Measurements from ENCODE around the gene IL17RD. TPM values are rescaled to one million over a fixed set of nuclear protein-coding genes. Genes with fewer than 3 reads are reported as not detected.

IL17RD gene
- total RNA-seq, 2 experiments from 2014 or later: not detected

DNA sequence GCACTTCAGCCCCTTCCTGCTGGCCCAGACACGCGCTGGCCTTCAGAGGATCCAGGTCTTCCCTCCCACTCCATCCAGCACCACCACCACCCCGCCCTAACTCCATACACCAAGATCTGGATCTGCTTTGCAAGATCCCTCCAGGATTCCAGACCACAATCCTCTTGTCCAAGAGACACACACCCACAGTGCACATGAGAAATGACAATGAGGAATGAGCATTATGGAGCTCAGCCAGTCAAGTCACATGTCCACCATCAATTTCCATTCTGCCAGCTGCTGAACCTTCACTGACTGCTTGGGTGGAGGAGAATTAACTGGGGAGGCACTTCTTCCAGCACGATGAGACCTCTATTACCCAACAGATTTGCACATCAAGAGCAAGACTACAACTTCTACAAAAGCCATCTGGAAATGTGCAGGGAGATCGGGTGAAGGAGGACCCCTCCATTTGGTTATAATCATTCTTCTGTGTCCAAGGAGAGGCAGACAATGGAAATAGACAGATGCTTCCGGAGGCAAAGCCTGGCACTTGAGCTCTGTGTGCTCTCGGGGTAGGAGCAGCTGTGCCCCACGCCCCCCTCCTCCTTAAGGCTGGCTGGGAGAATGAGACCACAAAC is 117.0 kb downstream of the IL17RD start:
- Mint-ChIP-seq H3K4me1 (ENCODE audit: low read depth) (no peaks in the 10 kb centered on the region), H3K9me3 (no peaks in the 10 kb centered on the region), H3K27ac (no peak overlapping the region), H3K27me3 (no peaks in the 10 kb centered on the region), H3K4me3 (no peak overlapping the region), H3K36me3 (ENCODE audit: low read depth) (no peaks in the 10 kb centered on the region)
- ChIA-PET CTCF (no interaction called here), POLR2A (interaction anchor here (0.9 kb wide), 1 partner anchor 26 kb away, joined by 3 read pairs; no protein-coding TSS in a partner anchor)
- ATAC-seq (no peak), DNase-seq (no peak)
- intact Hi-C loops (cut with micrococcal nuclease): no loop called here
- TF ChIP-seq, protein P1, sequence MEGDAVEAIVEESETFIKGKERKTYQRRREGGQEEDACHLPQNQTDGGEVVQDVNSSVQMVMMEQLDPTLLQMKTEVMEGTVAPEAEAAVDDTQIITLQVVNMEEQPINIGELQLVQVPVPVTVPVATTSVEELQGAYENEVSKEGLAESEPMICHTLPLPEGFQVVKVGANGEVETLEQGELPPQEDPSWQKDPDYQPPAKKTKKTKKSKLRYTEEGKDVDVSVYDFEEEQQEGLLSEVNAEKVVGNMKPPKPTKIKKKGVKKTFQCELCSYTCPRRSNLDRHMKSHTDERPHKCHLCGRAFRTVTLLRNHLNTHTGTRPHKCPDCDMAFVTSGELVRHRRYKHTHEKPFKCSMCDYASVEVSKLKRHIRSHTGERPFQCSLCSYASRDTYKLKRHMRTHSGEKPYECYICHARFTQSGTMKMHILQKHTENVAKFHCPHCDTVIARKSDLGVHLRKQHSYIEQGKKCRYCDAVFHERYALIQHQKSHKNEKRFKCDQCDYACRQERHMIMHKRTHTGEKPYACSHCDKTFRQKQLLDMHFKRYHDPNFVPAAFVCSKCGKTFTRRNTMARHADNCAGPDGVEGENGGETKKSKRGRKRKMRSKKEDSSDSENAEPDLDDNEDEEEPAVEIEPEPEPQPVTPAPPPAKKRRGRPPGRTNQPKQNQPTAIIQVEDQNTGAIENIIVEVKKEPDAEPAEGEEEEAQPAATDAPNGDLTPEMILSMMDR (IDR thresholded peaks at IDR 0.05): no peak

DNA sequence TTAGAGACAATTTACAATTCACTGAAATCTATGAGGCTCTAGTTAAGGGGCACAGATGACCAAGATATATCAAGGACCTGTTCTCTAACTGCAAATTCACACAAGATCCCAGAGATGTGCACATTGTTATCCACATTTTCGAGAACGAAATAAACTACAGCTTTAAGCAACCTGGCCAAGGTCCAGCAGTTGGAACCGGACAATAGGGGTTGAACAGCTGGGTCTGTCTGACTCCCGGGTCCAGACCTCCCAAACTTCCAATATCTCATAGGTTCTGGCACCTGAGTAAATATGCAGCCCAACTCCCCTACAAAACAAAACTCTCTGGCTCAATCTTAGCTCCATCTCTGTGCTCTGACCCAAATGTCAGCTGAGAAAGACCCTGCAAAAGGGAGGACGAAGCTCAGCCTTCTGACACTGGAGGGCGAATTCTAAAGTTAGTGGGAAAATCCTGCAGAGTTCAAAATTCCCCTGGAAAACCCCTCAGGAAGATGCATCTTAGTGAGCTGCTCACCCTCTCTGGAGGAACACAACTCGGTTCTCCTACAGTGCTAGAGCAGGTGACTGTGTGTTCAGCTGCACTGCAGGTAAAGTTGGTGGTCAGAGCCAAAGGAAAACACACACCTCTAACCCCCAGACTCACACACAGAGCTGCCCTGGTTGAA is 118.9 kb downstream of the IL17RD start:
- intact Hi-C loops (cut with micrococcal nuclease): no loop called here
- Mint-ChIP-seq H3K9me3 (no peaks in the 10 kb centered on the region), H3K36me3 (ENCODE audit: low read depth) (no peaks in the 10 kb centered on the region), H3K4me1 (ENCODE audit: low read depth) (no peaks in the 10 kb centered on the region), H3K27me3 (no peaks in the 10 kb centered on the region), H3K4me3 (no peak overlapping the region), H3K27ac (no peak overlapping the region)
- TF ChIP-seq, protein P1 (IDR thresholded peaks at IDR 0.05): no peak
- CTCF ChIA-PET: interaction anchor here (1.3 kb wide), 1 partner anchor 50 kb away, joined by 3 read pairs; no protein-coding TSS in a partner anchor
- ATAC-seq: no peak
- POLR2A ChIA-PET: interaction anchor here (1.0 kb wide), 1 partner anchor 13 kb away, joined by 3 read pairs; no protein-coding TSS in a partner anchor
- no peak for DNase-seq

DNA sequence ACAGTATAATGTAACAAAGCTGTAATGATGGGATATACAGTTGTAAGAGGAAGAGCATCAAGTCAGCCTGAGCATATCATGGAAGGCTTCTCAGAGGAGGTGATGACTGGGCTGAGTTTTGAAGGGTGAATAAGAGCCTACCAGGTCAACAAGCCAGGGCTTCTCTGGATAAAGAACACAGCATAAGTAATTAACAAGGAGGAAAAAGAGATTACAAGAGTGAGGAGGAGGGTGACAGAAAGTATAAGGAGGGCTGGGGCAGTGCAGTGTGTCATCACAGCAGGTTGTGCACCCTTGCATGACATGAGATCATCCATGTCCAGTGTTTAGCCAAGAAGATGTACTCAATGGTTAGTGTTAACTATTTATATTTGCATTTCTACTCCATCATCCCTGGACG is 121.6 kb downstream of the IL17RD start:
- ChIA-PET CTCF (no interaction called here), POLR2A (no interaction called here)
- H3K36me3 Mint-ChIP-seq (ENCODE audit: low read depth): no peaks in the 10 kb centered on the region
- DNase-seq (no peak), ATAC-seq (no peak)
- H3K27ac Mint-ChIP-seq: no peak overlapping the region
- intact Hi-C loops (cut with micrococcal nuclease): no loop called here
- H3K4me1 Mint-ChIP-seq (ENCODE audit: low read depth): no peaks in the 10 kb centered on the region
- H3K27me3 Mint-ChIP-seq: peaks cover 7% of the 10 kb centered on the region
- no peaks in the 10 kb centered on the region for H3K9me3 Mint-ChIP-seq
- H3K4me3 Mint-ChIP-seq: no peak overlapping the region
- TF ChIP-seq, protein P1 (IDR thresholded peaks at IDR 0.05): no peak

DNA sequence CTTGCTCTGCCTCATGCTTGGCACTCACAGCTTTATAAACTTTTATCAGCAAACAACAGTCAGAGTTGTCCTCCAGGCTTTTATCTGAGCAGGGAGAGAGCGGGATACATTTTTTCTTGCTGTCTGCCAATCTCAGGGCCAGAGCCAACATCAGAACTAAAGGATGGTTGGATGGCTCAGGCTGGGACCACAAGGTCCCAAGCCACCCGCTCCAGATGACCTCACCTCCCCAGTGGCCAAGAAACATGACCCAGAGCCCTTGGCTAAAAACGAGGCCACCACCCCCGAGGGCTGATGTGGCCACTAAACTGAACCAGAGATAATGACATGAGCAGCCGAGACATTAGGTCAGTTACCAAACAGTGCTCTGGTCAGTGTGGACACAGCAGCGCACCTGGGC is 123.5 kb downstream of the IL17RD start:
- DNase-seq: no peak
- POLR2A ChIA-PET: no interaction called here

More for the DNA sequence above, 123.5 kb downstream of the IL17RD start:
- Mint-ChIP-seq H3K4me1 (ENCODE audit: low read depth) (no peaks in the 10 kb centered on the region), H3K36me3 (ENCODE audit: low read depth) (no peaks in the 10 kb centered on the region), H3K27me3 (peaks cover 7% of the 10 kb centered on the region), H3K9me3 (no peaks in the 10 kb centered on the region), H3K27ac (no peak overlapping the region), H3K4me3 (no peak overlapping the region)
- intact Hi-C loops (cut with micrococcal nuclease): no loop called here
- no peak for ATAC-seq
- CTCF ChIA-PET: no interaction called here
- TF ChIP-seq, protein P1 (IDR thresholded peaks at IDR 0.05): no peak

Other genes with a start within 250 kb of the IL17RD start
- gene SPATA12, start 104.7 kb downstream of the IL17RD start, total RNA-seq: not detected
- gene HESX1, start 34.6 kb upstream of the IL17RD start, total RNA-seq: under 1 TPM; 0.43 to 0.54 TPM
- gene APPL1, start 62.4 kb upstream of the IL17RD start, total RNA-seq: 10 to 100 TPM; 35.1 to 42.3 TPM
- not detected for gene ASB14, start 127.3 kb upstream of the IL17RD start, total RNA-seq